SKM-1 (cell line): Measurements from ENCODE around the gene NHLRC2.

Experiments
- DNase-seq: peaks from one replicate; lab custom pipeline; 2025; ENCODE audit not compliant: unreplicated experiment; lab: John Stamatoyannopoulos, UW

NHLRC2 gene

GRCh38 chr10:113858541-113858940, 4.1 kb downstream of the NHLRC2 start:
- DNase-seq = no peak

DNA sequence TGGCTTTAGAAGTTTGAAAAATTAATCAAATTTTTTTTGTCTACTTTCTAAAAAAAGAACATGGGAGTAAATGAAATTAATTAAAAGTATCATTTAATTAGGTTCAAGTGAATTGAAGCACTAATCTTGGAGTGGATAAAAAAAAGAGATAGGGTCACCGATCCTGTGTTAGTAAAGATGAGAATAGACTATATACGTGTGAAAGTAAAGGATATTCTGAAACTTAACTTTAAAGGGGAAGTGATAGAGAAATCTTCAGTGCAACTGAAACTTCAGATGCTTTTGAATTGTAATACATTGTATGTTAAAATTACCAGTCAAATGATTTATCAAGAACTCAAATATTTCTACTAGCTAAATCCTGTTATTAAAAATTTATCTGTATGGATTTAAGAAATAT, 4.8 kb downstream of the NHLRC2 start:
- no peak for DNase-seq

DNA sequence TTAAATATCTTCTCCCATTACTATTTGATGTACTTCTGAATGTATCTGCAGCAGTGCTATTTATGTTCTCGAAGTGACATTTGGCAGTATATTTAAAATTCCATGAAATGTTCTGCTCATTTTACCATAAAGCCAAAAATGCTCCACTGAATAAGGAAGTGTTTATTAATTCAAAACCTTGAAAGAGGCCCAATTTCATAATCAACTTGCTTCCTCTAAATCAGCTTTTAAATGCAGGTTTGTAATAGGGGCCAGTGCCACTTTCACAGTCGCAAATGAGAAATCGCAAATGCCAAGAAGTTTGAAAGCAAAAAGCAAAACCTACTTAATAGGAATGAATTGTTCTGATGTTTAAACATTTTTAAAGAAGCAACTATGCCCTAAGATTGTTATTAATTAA, 11.4 kb downstream of the NHLRC2 start:
- DNase-seq = no peak

GRCh38 chr10:113866551-113867394, 12.3 kb downstream of the NHLRC2 start:
- DNase-seq = no peak

DNA sequence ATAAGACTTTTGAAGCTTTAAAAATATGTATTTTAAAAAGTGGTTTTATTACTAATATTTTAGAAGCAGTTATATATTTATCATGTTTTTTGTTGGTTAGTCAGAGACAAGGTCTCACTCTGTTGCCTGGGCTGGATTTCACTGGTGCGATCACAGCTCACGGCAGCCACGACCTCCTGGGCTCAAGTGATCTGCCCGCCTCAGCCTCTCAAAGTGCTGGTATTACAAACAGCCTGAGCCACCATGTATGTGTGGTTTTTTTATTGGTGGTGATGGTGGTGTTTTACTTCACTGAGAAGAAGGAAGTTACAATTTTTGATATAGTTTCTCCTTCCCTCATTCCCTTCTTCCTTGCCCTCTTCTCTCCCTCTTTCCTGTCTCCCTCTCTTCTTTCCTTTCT, 13.4 kb downstream of the NHLRC2 start:
- no peak for DNase-seq

DNA sequence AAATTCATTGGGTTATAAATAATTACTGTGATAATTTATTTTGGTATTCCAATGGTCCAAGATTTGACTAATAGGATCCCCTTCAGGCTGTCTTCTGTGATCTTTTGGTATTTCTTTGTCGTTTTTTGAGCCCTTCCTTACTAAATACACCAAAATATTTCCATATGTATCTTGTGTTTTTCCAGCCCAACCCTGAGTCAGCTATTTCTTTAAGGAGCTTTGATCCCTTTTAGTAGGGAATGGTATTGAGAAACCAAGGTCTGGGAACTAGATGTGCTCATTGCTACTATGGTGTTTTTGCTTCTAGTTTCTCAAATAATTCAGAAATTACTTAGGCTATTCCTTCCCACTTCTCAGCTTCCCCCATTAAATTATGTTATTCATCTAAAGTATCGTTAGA, 15.3 kb downstream of the NHLRC2 start:
- no peak for DNase-seq

GRCh38 chr10:113872139-113873030, 17.9 kb downstream of the NHLRC2 start:
- DNase-seq = no peak

DNA sequence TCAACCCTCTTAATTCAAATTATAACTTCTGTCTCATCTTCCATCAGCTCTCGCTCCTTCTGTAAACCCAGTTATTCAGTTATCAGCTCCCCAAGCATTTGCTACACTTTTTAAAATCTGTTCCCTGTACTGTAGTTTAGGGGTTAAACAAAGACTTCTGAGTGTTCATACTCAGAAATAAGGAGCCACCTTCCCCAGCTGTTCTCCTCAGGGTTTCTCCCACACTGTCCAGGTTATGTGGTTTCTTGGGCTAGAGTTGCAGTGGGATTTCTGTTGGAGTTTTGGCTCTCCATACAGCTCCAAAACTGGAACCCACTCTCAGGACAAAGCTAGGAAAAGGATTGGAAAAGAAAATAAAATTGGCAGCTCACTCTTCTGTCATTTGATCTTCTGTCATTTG, 20.8 kb downstream of the NHLRC2 start:
- no peak for DNase-seq

DNA sequence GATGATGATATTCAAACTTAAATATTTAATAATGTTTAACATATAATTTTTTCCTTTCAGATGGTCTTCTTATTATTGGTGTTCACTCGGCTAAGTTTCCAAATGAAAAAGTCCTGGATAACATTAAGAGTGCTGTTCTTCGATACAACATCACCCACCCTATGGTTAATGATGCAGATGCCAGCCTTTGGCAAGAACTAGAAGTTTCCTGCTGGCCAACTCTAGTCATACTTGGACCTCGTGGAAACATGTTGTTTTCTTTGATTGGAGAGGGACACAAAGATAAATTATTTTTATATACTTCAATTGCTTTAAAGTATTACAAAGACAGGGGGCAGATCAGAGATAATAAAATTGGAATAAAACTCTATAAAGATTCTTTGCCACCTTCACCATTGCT, 22.0 kb downstream of the NHLRC2 start:
- DNase-seq = no peak

GRCh38 chr10:113879691-113880090, 25.2 kb downstream of the NHLRC2 start:
- no peak for DNase-seq

DNA sequence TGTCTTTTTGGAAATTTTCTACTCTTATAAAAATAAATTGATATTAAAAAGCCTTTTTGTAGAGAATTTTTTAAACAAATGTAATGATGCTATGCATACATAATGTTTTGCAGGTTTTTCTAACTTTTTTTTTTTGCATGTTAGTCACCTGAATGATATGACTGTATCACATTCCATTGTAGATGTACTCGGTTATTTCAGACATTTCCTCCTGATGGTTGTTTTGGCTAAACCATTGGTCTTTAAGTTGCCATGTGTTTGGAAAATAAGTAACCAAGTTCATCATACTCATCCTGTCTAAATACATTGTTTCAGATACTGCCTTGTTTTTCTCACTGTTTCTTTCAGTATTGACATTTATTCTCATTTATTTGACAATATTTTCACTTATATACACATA, 25.8 kb downstream of the NHLRC2 start:
- DNase-seq = no peak

DNA sequence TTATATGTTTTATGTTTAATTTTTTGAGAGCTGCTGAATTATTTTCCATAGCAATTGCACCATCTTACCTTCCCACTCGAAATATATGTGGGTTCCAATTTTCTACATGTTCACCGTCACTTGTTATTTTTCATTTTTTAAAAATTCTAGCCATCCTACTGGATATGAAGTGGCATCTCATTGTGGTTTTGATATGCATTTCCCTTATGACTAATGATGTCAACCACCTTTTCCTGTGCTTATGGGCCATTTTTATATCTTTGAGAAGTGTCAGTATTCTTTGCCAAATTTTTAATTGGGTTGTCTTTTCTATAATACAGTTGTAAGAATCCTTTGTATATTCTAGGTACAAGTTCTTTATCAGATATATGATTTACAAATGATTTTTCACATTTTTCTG, 27.8 kb downstream of the NHLRC2 start:
- no peak for DNase-seq

DNA sequence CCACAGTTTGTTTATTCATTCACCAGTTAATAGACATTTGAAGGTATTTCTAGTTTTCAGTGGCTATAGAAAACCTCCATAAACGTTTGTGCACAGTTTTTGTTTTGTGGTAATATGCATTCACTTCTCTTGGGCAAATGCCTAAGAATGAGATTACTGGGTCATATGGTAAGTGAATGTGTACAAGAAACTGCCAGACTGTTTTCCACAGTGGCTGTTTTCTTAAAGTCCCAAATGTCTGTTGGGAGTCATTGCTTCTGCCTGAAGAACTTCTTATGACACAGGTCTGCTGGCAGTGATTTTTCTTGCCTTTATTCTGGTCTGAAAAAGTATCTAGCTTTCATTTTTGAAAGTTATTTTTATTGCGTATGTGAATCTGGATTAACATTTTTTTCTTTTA, 35.5 kb downstream of the NHLRC2 start:
- no peak for DNase-seq

DNA sequence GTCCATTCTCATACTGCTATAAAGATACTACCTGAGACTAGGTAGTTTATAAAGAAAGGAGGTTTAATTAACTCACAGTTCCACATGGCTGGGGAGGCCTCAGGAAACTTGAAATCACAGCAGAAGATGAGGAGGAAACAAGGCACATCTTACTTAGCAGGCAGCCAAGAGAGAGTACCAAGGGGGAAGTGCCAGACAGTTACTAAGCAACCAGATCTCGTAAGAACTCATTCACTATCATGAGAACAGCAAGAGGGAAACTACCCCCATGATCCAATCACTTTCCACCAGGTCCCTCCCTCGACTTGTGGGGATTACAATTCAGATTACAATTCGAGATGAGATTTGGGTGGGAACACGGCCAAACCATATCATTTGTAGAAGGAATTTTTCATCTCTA, 36.3 kb downstream of the NHLRC2 start:
- no peak for DNase-seq

DNA sequence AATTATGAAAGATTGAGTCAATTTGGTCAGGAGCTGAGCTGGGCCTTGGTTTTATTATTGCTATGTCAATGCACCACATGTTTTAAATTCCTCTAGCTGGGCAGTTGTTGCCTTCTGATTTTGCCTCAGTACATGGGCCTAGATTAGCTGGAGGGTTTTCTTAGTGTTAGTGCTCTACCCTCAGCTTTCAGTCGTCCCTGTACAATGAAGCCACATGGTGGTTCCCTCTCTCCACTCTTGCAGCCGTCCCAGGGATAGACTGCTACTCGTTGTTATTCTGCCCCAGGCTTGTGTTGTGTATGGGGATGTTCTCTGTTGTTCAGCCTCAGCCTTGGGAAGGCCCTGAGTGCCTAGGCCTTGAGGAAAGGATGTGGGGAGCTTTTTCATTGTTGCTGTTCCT, 37.0 kb downstream of the NHLRC2 start:
- no peak for DNase-seq

GRCh38 chr10:113893570-113893969, 39.1 kb downstream of the NHLRC2 start:
- DNase-seq = no peak

DNA sequence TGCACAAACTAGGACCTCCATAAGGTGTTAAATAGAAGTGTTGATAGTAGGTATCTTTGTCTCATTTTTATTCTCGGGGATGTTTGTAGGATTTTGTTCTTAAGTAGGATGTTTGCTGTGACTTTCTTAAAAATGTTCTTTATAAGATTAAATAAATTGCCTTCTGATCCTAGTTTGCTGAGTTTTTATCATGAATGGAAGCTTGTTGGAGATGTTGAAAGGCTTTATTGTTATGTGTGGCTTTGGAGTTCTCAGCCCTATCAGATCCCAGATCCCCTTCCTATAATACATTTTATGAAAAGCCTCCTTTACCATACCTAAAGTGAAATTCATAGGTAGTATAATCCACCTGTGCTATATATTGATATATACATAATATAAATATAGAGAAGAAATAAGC, 40.1 kb downstream of the NHLRC2 start:
- no peak for DNase-seq

DNA sequence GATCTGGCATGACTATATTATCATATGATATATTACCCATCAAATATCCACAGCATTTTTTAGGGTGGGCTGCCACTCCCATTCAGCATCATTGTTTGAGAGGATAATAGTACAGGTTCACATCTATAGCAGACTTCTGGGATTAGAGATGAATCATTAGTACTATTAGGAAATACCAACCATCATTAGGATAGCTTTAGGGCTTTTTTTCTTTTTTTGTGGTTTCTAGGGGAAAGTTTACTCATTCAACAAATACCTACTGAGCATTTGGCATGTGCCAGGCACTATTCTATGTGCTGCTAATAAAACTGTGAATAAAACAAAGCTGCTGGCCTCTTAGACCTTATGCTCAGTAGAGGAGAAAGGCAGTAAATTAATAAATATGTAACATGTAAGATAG, 40.6 kb downstream of the NHLRC2 start:
- DNase-seq = no peak

- DNase-seq = no peak
Measured at GRCh38 chr10:113897693-113898618, 43.5 kb downstream of the NHLRC2 start.

DNA sequence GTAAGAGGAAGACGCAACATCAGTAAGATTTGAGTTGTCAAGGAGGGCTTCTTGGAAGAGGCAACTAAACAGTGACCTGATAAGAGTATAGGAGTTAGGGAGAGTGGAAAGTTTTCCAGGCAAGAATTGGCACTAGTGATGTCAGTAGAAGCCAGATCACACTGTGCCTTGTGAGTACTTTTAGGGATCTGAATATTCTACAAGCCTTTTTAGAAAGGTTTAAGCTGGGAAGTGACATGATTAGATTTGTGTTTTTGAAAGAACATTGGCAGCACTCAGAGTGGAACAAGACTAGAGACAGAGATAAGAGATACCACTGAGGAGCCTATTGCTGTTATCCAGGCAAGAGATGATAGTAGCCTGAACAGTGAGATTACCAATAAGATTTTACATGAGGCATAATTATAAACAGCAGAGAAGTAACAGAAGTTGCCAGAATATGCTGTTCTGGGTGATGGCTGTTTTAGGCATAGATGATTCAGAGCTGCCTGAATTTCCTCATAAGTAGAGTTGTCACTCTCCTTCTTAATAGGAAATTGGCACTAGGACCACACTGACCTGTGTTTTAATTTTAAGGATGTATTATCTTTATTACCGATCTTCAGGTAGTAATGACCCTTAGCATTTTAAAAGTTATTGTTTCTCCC, 45.6 kb downstream of the NHLRC2 start:
- no peak for DNase-seq

DNA sequence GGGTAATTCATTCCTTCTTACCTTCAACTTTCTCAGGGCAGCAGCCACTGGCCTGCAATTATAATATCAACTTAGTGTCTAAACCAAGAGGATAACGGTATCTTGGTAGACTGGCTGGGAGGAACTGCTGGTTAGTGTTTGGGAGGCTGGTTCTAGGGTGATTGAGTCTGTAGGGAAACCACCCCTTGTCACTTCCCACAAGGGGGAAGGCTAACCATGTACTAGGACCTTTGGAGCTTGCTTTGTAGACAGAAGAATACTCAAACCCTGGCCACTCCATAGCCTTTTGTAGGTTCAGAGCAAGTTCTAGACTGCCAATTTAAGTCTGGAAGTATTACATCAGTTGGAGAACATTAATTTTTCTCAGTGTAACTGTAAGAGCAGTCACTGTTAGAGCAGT, 51.3 kb downstream of the NHLRC2 start:
- DNase-seq = no peak
